HG03097 (cell line): Measurements from ENCODE around the gene CCDC33.

Experiments used
- ATAC-seq: cut with Tn5 transposase; IDR thresholded peaks from one replicate; pipeline ENCODE4 v1.9.1; 2021; ENCODE audit not compliant: unreplicated experiment, low FRiP score

CCDC33 gene

GRCh38 chr15:74276560-74276959, 40.4 kb downstream of the CCDC33 start:
- no peak for ATAC-seq

GRCh38 chr15:74277242-74277810, 41.2 kb downstream of the CCDC33 start:
- no peak for ATAC-seq

GRCh38 chr15:74278207-74278606, 42.1 kb downstream of the CCDC33 start:
- no peak for ATAC-seq

GRCh38 chr15:74281147-74282133, 45.3 kb downstream of the CCDC33 start:
- no peak for ATAC-seq

GRCh38 chr15:74283368-74283767, 47.2 kb downstream of the CCDC33 start:
- ATAC-seq: no peak

GRCh38 chr15:74289671-74290070, 53.5 kb downstream of the CCDC33 start:
- no peak for ATAC-seq

GRCh38 chr15:74290645-74291044, 54.5 kb downstream of the CCDC33 start:
- no peak for ATAC-seq

- ATAC-seq: no peak
These were observed 55.3 kb downstream of the CCDC33 start for GRCh38 chr15:74291101-74292071.

GRCh38 chr15:74293021-74293810, 57.1 kb downstream of the CCDC33 start:
- ATAC-seq: no peak

GRCh38 chr15:74294010-74294409, 57.9 kb downstream of the CCDC33 start:
- ATAC-seq: no peak

GRCh38 chr15:74295800-74296199, 59.7 kb downstream of the CCDC33 start:
- ATAC-seq: no peak

- no peak for ATAC-seq
These were observed 61.8 kb downstream of the CCDC33 start for GRCh38 chr15:74297887-74298286.

GRCh38 chr15:74300057-74300795, 64.1 kb downstream of the CCDC33 start:
- no peak for ATAC-seq

- ATAC-seq: no peak
These were observed 65.6 kb downstream of the CCDC33 start for GRCh38 chr15:74301583-74302361.

- ATAC-seq: no peak
These were observed 66.8 kb downstream of the CCDC33 start for GRCh38 chr15:74302821-74303359.

GRCh38 chr15:74303741-74304309, 67.7 kb downstream of the CCDC33 start:
- no peak for ATAC-seq

GRCh38 chr15:74304431-74304830, 68.3 kb downstream of the CCDC33 start:
- no peak for ATAC-seq

- no peak for ATAC-seq
These were observed 69.6 kb downstream of the CCDC33 start for GRCh38 chr15:74305687-74306086.
